ENCODE results near the gene GPR45.

- TF ChIP-seq ELF4 (IDR thresholded peaks at IDR 0.05) (no peak), BHLHE40 (IDR thresholded peaks at IDR 0.05; ENCODE audit: borderline replicate concordance) (no peak)
Observed at GRCh38 chr2:105249891-105250290, 8.3 kb downstream of the GPR45 start.

All from HEK293T (cell line).